Amniotic epithelial cell (primary cell): ENCODE data around the gene CCDC77.
"Not testable (repeated sequence)": the region's sequence is repeated elsewhere in the genome, so short reads cannot be mapped to it uniquely, and the experiment has no call there.

Source experiments
- DNase-seq: peaks from one replicate; pipeline ENCODE4 v3.0.0-alpha.2; 2010; ENCODE audit warnings: low read depth

The CCDC77 gene

DNA sequence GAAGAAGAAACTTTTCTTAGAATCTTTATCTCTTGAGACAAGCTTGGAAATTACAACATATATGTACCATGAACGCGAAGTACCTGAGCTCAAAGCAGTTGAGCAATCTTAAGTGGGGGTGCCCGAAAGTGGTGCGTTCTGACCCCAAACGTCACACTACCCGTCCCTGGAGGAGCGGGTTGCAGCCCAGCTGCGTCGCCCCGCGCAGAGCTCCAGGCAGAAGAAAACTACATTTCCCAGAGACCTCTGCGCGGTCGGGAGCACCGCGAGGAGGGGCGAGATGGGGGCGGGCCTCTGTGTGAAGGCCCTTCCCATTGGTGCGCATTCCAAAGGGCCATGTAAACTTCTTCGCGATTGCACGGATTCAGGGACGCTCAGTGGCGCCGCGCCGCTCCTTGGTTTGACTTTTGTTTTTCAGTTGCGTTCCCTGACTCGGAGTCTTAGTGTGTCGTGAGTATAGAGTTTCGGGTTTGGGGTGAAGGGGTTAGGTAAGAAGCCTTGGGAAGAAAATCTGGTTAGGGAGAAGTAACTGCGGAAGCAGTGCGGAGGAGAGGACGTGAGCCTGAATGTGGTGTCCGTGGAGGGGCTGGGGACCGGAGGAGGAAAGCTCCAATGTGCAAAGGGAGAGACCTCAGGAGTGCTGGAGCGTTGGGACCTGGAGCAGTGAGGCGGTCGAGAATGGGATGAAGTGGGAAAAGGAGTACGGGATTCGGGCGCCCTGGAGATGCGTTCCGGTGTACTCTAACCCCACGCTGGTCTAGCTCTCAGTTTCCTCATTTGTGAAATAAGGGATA is at the start of gene CCDC77:
TSS of gene CCDC77 (plus strand) at position 410 of the 794 bp plus-strand sequence. CDS start 7,740 bp downstream, outside the sequence.
- peak; percentile 86 for DNase-seq

DNA sequence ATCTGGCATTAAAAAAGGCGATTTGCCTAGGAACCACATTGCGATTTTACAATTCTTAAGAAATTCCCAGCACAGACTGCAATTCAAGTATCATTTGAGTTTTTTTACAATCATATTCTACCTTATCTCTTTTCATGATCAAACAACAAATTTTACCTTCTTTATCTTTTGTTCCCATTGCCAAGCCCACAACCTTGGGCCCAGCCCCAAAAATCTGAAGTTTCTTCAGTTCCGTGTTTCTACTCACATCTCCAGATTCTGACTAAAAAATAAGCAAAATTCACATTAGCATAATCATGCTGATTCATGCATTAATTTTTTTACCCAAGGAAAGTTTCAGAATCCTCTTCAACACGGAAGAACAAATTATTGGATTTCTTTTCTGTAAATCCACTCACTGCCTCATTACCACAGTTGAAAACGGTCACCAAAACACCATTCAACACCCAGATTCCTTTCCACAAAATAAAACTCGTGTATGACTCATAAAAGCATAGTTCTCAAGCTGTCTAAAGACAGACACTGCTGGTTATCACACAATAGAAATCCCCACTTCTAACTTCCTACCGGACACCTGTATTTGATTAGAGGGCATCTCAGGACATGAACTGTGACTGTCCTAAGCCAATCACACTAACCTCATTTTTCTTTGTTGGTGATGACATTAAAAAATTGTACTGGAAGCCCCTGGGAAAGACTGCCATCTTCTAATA is 45.0 kb upstream of the CCDC77 start:
- peak; percentile 34 for DNase-seq

DNA sequence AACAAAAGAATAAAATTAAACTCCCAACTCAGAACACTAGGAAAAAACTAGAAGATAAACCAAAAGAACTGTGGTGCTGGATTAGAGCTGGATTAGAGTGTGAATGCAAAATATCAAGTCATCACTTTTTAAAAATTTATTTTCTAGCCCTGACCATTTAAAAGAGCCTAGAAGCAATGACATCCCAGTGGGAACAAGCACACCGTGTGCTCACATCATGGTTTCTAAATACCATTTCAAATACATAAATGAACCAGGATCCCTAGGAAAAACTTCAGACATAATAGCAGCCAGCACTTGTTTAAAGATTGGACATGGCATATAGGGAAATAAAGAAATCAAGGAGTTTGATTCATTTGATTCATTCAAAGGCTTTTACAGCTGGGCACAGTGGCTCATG is 42.4 kb upstream of the CCDC77 start:
- no peak for DNase-seq

DNA sequence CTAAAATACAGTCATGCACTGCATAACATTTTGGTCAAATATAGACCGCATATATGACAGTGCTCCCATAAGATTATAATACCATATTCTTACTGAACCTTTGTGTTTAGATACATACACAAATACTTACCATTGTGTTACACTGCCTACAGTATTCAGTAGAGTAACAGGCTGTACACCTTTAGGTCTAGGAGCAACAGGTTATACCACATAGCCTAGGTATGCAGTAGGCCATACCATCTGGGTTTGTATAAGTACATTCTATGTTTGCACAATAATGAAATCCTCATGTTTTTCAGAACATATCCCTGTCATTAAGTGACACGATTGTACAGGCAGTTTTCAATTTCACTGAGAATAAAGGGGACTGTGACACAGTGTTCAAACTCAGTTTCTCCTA is 34.6 kb upstream of the CCDC77 start:
- DNase-seq, result no peak

DNA sequence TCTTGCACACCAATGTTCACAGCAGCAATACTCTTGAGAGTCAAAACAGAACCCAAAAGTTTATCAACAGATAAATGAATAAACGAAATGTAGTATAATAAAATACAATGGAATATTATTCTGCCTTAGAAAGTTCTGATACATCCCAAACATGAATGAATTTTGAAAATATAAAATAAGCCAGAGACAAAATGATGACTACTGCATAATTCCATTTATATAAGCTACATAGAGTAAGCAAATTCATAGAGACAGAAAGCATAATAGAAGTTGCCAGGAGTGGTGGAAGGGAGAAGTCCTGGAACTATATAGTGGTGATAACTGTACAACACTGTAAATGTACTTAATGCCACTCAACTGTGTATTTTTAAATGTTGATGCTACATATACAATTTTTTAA is 33.5 kb upstream of the CCDC77 start:
- no peak for DNase-seq

DNA sequence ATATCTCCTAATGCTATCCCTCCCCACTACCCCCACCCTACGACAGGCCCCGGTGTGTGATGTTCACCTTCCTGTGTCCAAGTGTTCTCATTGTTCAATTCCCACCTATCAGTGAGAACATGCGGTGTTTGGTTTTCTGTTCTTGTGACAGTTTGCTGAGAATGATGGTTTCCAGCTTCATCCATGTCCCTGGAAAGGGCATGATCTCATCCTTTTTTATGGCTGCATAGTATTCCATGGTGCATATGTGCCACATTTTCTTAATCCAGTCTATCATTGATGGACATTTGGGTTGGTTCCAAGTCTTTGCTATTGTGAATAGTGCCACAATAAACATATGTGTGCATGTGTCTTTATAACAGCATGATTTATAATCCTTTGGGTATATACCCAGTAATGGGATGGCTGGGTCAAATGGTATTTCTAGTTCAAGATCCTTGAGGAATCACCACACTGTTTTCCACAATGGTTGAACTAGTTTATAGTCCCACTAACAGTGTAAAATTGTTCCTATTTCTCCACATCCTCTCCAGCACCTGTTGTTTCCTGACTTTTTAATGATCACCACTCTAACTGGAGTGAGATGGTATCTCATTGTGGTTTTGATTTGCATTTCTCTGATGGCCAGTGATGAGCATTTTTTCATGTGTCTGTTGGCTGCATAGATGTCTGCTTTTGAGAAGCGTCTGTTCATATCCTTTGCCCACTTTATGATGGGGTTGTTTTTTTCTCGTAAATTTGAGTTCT is 30.5 kb upstream of the CCDC77 start:
- DNase-seq, result not testable (repeated sequence)

DNA sequence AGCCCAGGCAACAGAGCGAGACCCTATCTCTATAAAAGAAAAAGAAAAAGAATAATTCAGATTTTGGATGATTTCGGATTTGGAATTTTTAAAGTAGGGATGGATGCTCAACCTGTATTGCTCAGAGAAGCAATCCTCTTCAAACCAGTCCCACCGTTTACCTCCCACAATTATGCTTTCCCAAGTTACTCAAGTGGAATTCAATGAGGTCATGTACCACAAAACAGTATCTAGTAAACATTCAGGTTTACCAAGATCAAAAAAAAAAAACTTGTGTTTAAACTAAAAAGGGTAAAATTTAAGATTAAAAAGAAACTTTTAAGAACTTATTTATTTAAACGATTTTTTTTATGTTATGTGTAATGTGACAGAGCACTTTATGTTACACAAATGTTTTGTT is 14.8 kb upstream of the CCDC77 start:
- peak; percentile 86 for DNase-seq

DNA sequence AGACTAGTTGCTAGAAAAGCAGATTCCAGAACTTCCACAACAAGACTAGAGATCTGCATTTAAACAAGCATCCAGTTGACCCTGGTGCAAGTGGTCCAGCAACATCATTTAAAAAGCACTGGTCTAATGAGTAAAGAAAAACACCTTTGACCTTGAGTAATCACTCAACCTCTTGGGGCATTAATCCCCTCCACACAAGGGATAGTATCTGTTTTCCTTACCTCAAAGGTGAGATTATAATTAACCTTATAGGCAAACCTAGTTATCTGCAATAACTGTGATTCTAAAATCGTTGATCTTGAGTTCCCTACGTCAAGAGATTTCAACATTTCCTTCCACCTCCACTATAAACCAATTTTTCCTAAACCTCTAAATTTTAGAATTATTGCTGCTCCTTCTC is 13.4 kb upstream of the CCDC77 start:
- DNase-seq, result no peak

DNA sequence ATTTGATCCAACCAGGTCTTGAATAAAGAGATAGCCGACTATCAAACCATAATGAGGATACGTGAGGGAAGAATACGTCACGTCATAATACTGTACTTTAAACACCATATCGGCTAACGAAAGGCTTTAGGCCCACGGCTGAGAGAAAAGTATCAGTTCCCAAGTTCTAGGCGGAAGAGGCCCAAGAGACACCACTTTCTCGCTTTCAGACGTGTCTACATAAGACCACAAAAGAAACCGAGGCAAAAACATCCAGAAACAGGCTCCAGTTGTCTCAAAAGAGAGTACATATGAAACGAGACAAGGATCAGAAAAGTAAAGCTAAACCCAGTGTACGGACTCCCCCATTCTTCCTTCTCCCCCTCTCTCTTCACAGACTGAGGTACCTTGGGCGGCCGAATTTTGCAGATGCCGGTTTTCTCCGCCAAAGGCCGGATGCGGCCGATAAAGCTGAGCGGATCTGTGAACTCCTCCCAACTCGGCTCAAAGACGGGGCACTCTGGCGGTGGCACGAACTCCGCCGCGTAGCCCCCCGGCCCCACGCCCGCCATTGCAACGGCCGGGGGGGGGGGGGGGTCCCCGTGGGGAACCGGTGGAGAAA is 12.8 kb upstream of the CCDC77 start:
- peak; percentile 26 for DNase-seq

DNA sequence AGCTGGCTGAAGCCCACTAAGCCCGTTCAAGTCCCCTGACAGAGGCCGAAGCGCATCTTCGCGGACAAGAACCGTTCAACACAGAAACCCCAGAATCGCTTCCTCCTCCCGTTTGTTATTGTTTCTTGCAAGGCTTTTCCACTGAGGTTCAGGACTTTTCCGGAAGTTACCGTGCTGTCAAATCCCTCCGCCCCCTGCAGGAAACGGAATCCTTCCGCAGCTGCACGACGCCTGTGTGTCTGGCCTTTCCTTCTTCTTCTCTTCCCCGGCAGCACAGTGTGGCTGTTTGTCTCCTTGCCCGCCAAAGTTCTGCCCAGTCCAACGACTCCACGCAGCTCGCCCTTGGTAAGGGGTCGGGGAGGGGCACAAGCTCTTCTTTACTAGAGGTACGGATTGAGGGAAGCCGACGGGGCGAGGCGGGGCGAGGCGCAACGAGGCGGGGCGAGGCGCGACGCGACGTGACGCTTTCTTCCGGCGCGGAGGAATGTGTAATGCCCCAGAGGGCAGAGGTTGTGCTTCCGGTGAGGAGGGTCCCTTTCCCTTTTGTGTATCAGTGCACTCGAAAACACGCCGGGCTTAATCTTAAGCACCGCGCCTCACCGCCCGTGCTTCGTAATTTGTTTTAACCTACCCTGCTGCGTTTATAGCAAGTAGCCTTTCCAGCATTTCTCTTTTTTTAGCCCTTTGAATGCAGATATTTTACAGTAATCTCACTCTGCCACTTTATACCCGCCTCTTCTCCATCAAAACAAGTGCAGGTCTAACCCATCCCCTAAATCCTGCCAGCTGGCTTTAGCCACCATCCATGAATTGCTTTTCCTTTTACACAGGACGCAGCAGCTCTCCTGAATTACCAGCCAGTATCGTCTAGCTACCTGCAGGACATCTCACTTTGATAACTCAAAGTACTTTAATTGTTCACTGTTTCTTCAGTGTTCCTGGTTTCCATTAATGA is 12.0 kb upstream of the CCDC77 start, which contains the start of gene KDM5A:
TSS of gene KDM5A (minus strand) at position 179 of the 955 bp plus-strand sequence. CDS start 229 bp downstream, outside the sequence.
- DNase-seq, result peak; percentile 95

DNA sequence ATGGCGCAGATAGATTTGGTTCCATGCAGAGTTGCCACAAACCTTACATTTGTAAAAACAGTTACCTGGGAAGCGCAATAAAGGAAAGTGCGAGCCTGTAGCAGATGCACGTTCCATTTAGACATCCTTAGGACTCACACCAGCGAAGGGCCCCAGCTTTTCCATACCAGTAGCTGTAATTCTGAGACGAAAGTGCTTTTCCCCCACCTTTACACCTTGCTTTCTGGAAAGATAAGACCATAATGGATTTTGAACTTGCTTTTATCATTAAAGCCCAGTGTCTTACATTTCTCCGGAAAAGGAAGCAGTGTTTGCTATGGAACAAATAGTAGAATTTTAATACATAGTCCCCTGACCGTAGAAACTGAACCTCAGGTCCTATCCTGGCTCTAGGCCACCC is 616 bp upstream of the CCDC77 start:
- DNase-seq, result no peak

DNA sequence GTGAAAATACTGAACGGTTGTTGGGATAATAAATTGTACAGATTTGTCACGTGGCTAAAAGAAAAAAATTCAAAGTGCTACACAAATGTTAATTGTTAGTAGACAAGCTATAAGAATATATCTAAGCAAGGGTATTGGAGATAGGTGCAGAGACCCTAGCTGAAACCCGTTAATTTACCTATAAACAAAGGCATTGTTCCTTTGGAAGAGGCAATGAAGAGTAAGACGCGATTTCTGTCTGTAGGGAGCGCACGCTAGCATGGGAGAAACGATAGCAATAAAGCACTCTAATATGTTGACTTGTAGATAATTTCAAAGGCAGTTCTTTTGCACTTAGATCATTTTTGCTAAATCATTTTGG is 565 bp downstream of the CCDC77 start:
- peak; percentile 29 for DNase-seq

DNA sequence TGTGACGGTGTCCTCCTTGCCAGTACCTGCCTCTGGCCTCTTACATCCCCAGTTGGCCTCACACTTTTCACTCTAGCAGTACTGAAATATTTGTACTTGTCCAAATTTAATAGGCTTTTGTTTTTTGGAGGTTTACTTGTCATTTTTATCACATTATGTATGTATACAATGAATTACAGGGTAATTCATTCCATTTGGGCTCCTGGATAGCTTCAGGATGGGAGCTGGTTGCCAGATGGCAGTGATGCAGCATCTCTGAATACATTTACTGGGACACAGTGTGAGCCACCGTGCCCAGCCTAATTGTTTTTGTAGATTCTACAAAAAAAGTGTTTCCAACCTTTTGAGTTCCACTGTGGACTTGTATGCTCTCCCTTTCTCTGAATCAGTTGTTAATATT is 13.4 kb downstream of the CCDC77 start:
- DNase-seq, result no peak

DNA sequence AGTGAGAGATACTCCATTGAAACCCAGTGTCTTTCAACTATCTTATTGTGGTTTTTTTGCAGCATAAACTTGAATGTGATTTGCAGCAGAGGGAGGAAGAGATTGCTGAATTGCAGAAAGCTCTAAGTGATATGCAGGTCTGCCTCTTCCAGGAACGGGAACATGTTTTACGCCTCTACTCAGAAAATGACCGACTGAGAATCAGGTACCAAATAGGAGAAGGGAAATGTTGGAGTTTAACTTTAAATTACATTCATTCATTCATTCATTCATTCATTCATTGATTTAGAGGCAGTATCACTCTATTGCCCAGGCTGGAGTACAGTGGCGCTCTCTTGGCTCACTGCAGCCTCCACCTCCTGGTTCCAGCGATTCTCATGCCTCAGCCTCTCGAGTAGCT is 17.0 kb downstream of the CCDC77 start:
- DNase-seq, result no peak

DNA sequence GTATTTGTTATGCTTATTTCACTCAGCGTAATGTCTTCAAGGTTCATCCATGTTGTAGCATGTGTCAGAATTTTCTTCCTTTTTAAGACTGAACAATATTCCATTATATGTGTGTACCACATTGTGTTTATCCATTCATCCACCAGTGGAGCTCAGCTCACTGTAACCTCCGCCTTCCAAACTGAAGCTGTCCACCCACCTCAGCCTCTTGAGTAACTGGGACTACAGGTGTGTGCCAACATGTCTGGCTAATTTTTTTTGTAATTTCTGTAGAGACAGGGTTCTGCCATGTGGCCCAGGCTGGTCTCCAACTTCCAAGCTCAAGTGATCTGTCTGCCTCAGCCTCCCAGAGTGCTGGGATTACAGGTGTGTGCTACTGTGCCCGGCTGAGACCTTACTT is 21.1 kb downstream of the CCDC77 start:
- DNase-seq, result no peak

DNA sequence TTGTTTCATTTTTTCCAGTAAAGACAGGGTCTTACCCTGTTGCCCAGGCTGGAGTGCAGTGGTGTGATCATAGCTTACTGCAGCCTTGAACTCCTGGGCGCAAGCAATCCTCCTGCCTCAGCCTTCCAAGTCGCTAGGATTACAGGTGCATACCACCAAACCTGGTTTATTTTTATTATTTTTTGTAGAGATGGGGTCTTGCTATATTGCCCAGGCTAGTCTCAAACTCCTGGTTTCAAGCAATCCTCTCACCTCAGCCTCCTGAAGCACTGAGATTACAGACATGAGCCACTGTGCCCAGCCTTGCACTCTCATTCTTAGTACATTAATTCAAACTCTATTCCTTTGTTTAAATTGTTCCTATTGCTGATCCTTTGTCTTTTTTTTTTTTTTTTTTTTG is 34.3 kb downstream of the CCDC77 start:
- DNase-seq, result not testable (repeated sequence)

DNA sequence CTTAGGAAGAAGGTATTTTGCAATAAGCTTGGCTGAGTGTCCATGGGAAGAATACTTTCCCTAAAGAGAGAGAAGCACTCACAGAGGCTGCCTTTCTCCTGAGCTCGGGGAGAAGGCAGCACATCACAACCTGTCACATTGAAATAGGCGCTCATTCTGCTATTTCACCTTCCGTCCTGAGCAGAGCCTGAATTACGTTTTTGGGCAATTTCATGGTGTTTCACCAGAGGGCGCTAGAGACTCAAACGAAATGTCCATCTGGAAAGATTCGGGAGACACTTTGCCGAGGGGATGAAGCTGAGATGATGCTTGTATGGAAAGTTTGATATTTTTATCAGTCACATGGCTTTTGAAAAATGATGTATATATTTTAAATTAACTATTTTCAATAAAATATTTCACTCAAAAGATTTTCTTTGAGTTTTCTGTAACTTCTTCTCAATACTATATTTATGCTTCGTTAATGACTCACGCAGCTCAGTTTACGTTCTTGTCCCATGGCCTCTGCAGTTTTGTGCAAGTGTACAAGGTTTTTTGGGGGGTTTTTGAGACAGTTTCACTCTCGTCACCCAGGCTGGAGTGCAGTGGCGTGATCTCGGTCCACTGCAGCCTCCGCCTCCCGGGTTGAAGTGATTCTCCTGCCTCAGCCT is 40.9 kb downstream of the CCDC77 start:
- DNase-seq, result peak; percentile 43

DNA sequence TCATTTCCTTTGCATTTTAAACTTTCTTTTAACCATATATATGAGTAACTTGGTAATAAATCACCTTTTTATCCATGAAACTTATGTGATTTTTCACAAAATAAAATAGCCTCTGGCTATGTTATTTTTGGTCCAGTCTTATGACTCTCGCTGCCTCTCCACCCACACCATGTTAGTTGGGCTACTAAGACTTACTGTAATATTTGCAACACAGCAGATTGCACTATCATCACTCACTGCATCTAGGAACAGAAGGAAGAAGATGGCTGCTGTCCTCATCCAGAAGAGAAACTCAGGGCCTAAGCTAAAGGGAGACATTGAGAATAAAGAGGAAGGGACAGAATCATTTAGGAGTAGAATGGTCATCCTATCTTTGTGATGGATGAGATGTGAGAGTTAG is 45.7 kb downstream of the CCDC77 start:
- DNase-seq, result no peak

DNA sequence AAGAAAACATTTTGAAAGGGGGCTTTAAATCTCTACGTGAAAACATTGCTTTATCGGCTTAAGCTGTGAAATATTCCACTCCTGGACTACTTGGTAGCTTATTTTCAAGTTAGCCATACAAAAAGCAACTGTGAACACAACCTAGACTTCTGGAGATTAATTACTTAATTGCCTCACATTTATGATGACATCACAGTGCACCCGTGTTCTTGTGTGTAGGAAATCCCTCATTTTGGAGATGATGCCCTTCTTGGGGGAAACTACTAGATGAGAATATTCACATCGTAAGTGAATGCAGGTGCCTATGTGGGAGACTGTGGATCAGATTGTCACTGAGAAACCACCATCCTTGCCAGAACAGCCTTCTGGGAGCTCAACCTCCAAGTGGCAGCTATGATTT is 47.8 kb downstream of the CCDC77 start:
- DNase-seq, result no peak

DNA sequence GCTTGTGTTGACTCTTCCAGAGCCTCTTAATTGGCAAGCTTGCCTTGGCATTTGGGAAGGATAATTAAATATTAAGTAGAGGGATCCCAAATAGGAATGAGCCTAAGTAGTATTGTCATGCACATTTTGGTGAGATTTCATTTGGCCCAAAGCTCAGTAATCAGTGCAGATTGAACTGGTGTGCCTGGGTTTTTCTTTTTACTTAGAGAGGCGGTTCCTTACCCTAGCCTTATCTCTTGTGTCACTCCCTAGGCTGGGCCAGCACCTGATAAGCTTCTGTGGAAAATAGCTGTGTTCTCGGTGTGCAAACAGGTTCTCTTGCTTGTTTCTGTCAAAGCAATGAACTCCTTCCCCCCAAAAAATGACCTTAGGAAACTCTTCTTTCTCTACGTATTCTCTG is 49.0 kb downstream of the CCDC77 start:
- no peak for DNase-seq
